CD14-positive monocyte (primary cell): Measurements from ENCODE around the gene RPL35. TPM values are rescaled to one million over a fixed set of nuclear protein-coding genes. Genes with fewer than 3 reads are reported as not detected.

Source experiments
- DNase-seq, 3 donors: peaks; one replicate each; pipeline ENCODE4 v3.0.0-alpha.2; 2011 to 2022
- H2AFZ ChIP-seq: 2 replicates; pipeline ENCODE4 v1.6.0; 2012; ENCODE audit warnings: mild to moderate bottlenecking, low read depth, low read length, inconsistent platforms; ENCODE audit not compliant: insufficient read depth, poor library complexity, severe bottlenecking
- H3K27ac ChIP-seq, 2 donors: 1 replicate in 1 of 2; 2 replicates in 1 of 2; pipeline ENCODE4 v1.5.1; 2012 to 2013; ENCODE audit warnings: low read length in 2 of 2, control low read depth in 1 of 2, inconsistent platforms in 1 of 2, low read depth in 1 of 2, mild to moderate bottlenecking in 1 of 2
- H3K27me3 ChIP-seq, 2 donors: one replicate each; pipeline versions ENCODE4 v1.6.0 to v1.6.1; 2011 to 2013; ENCODE audit warnings: low read length in 2 of 2; ENCODE audit not compliant: control insufficient read depth in 2 of 2, insufficient read depth in 2 of 2
- H3K36me3 ChIP-seq, 2 donors: replicated peaks in 1 of 2; 1 replicate in 1 of 2; 2 replicates in 1 of 2; pipeline versions ENCODE4 v1.5.1 to v1.6.1; 2012 to 2013; ENCODE audit warnings: low read length in 2 of 2, control low read depth in 1 of 2, inconsistent platforms in 1 of 2, mild to moderate bottlenecking in 1 of 2; ENCODE audit not compliant: insufficient read depth in 2 of 2, control insufficient read depth in 1 of 2
- H3K4me1 ChIP-seq, 2 donors: 1 replicate in 1 of 2; 2 replicates in 1 of 2; pipeline versions ENCODE4 v1.5.1 to v1.6.1; 2012 to 2013; ENCODE audit warnings: low read length in 2 of 2, control low read depth in 1 of 2, inconsistent platforms in 1 of 2, mild to moderate bottlenecking in 1 of 2, moderate library complexity in 1 of 2; ENCODE audit not compliant: insufficient read depth in 2 of 2, control insufficient read depth in 1 of 2
- H3K4me2 ChIP-seq: replicated peaks from 2 replicates; pipeline ENCODE3; 2012; ENCODE audit warnings: low read length, moderate library complexity, mild to moderate bottlenecking; ENCODE audit not compliant: poor library complexity, severe bottlenecking; ENCODE audit errors: extremely low read depth
- H3K4me3 ChIP-seq, 3 experiments: fragments of 200-600 bp in 1 of 3; sonication (generic) in 1 of 3; replicated peaks in 1 of 3; 1 replicate in 2 of 3; 2 replicates in 1 of 3; pipeline ENCODE4 v1.5.1; 2011 to 2013; ENCODE audit warnings: low read length in 3 of 3, mild to moderate bottlenecking in 3 of 3, control low read depth in 2 of 3, low read depth in 2 of 3, inconsistent platforms in 1 of 3, moderate library complexity in 1 of 3
- H3K79me2 ChIP-seq: 2 replicates; pipeline ENCODE4 v1.6.0; 2012; ENCODE audit warnings: mild to moderate bottlenecking, control low read depth, inconsistent platforms, low read length, moderate library complexity; ENCODE audit not compliant: insufficient read depth
- H3K9ac ChIP-seq: 2 replicates; pipeline ENCODE4 v1.6.0; 2017; ENCODE audit warnings: low read length, mild to moderate bottlenecking; ENCODE audit not compliant: insufficient read depth, poor library complexity, severe bottlenecking
- H3K9me3 ChIP-seq, 2 donors: replicated peaks in 1 of 2; 1 replicate in 1 of 2; 2 replicates in 1 of 2; pipeline versions ENCODE4 v1.5.1 to v1.6.1; 2012 to 2013; ENCODE audit warnings: low read length in 2 of 2, control low read depth in 1 of 2; ENCODE audit not compliant: control insufficient read depth in 1 of 2, insufficient read depth in 1 of 2
- H4K20me1 ChIP-seq: 2 replicates; pipeline ENCODE4 v1.6.0; 2012; ENCODE audit warnings: mild to moderate bottlenecking, low read length, control low read depth, moderate library complexity; ENCODE audit not compliant: insufficient read depth
- H3K27ac Mint-ChIP-seq, 7 donors: one replicate each; pipeline ENCODE4 v1.8.0; 2020; ENCODE audit warnings: mild to moderate bottlenecking in 7 of 7, mixed read lengths in 7 of 7, moderate library complexity in 6 of 7, inconsistent platforms in 2 of 7
- H3K27me3 Mint-ChIP-seq, 3 donors: one replicate each; pipeline ENCODE4 v1.8.0; 2021 to 2022; ENCODE audit warnings: low read depth in 3 of 3, mild to moderate bottlenecking in 3 of 3, mixed read lengths in 3 of 3, moderate library complexity in 3 of 3, inconsistent platforms in 1 of 3
- H3K36me3 Mint-ChIP-seq, 2 donors: one replicate each; pipeline ENCODE4 v1.8.0; 2020; ENCODE audit warnings: mixed read lengths in 2 of 2, inconsistent platforms in 1 of 2, mild to moderate bottlenecking in 1 of 2
- H3K4me1 Mint-ChIP-seq: one replicate; pipeline ENCODE4 v1.8.0; 2020; ENCODE audit warnings: mild to moderate bottlenecking, mixed read lengths
- H3K4me3 Mint-ChIP-seq, 2 donors: one replicate each; pipeline ENCODE4 v1.8.0; 2020; ENCODE audit warnings: mild to moderate bottlenecking in 2 of 2, mixed read lengths in 2 of 2, moderate library complexity in 1 of 2
- H3K9me3 Mint-ChIP-seq, 7 donors: one replicate each; pipeline ENCODE4 v1.8.0; 2020 to 2022; ENCODE audit warnings: mixed read lengths in 7 of 7, mild to moderate bottlenecking in 6 of 7, moderate library complexity in 6 of 7, inconsistent platforms in 2 of 7
- WGBS: methylation state at CpG from one replicate; pipeline ENCODE4 v1.1.5; 2013; ENCODE audit warnings: missing lambda C conversion rate; ENCODE audit not compliant: insufficient coverage; 5-methylcytosine and 5-hydroxymethylcytosine counted together
- intact Hi-C, 2 donors: fragments of 100-400 bp; cut with micrococcal nuclease; formaldehyde crosslinking; loops; one replicate each; pipeline versions ENCODE4 v1.15.0 to v1.15.1; 2023
- polyA plus RNA-seq, 3 donors: library from polyadenylated mRNA; depleted of rRNA in 1 of 3; unstranded in 2 of 3; stranded (reverse) in 1 of 3; fragments of 300-500 nt in 2 of 3; fragments of >200 nt in 1 of 3; fragmentation: Illumina TruSeq in 2 of 3; gene quantifications; 1 replicate in 2 of 3; 2 replicates in 1 of 3; pipeline ENCODE4 v1.2.3, GENCODE V29; 2012 to 2021
- TF ChIP-seq, protein P1 (sequence below): fragments of 200-600 bp; IDR thresholded peaks from one replicate; pipeline ENCODE4 v1.8.0; 2022; ENCODE audit warnings: antibody characterized with exemption, mild to moderate bottlenecking

The RPL35 gene
- polyA plus RNA-seq, 3 donors, result 660 to 1,209 (median 828) TPM

DNA sequence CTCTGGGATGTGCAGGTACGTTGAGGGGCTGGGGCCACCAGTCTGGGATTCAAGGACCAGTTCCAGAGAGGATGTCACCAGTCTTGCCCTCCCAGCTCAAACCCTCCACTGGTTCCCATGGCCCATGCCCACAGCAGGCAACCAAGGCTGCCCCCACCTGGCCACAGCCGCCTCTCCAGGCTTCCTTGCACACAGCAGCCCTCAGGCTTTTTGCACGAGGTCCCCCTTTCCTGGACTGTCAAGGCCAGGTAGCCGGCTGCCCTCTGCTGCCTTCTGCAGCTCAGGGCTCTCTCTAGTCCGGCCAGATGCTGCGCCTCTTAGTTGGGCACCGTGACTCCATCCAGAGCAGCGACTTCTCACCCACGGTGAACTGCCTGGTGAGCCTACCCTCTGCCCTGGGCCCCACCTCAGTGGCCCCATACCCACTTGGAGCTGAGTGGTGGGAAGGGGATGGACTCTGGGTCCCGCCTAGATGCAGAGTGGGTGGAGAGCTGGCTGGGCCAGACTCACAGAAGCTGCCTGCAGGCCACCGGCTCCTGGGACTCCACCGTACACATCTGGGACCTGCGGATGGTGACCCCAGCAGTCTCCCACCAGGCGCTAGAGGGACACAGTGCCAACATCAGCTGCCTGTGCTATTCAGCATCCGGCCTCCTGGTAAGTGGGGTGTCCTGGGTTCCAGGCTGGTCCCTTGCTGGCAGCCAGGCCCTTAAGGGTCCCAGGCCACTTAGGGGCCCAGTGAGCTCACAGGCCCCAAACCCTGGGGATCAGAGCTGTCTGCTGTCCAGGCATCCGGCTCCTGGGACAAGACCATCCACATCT, 5.6 kb downstream of the RPL35 start:
- H3K36me3 ChIP-seq, result peaks cover 38 to 44% of the 10 kb centered on the region in 2 donors
- H3K27ac ChIP-seq, result peak overlapping the region in 1 of 2 donors; percentile 9
- H3K9ac ChIP-seq, result no peak overlapping the region
- H3K27me3 ChIP-seq, result no peaks in the 10 kb centered on the region
- WGBS, result 71% methylated on average over 14 of the region's 16 CpGs
- DNase-seq, result no peak
- Mint-ChIP-seq H3K4me1 (peaks cover 28% of the 10 kb centered on the region), H3K27ac (peak overlapping the region in 1 of 7 donors; percentile 74), H3K27me3 (peaks cover 4 to 12% (median 5%) of the 10 kb centered on the region in 3 donors), H3K9me3 (no peaks in the 10 kb centered on the region), H3K36me3 (peaks cover 36 to 40% of the 10 kb centered on the region in 2 donors), H3K4me3 (no peak overlapping the region)
- H3K4me1 ChIP-seq, result peaks cover 19 to 29% of the 10 kb centered on the region in 2 donors
- H3K4me3 ChIP-seq, result no peak overlapping the region
- TF ChIP-seq, protein P1, sequence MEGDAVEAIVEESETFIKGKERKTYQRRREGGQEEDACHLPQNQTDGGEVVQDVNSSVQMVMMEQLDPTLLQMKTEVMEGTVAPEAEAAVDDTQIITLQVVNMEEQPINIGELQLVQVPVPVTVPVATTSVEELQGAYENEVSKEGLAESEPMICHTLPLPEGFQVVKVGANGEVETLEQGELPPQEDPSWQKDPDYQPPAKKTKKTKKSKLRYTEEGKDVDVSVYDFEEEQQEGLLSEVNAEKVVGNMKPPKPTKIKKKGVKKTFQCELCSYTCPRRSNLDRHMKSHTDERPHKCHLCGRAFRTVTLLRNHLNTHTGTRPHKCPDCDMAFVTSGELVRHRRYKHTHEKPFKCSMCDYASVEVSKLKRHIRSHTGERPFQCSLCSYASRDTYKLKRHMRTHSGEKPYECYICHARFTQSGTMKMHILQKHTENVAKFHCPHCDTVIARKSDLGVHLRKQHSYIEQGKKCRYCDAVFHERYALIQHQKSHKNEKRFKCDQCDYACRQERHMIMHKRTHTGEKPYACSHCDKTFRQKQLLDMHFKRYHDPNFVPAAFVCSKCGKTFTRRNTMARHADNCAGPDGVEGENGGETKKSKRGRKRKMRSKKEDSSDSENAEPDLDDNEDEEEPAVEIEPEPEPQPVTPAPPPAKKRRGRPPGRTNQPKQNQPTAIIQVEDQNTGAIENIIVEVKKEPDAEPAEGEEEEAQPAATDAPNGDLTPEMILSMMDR, result no peak
- no peak overlapping the region for H3K4me2 ChIP-seq
- H4K20me1 ChIP-seq, result peaks cover 53% of the 10 kb centered on the region
- no peak overlapping the region for H2AFZ ChIP-seq
- peaks cover 25% of the 10 kb centered on the region for H3K79me2 ChIP-seq
- H3K9me3 ChIP-seq, result no peaks in the 10 kb centered on the region
- intact Hi-C loops, result no loop called here

DNA sequence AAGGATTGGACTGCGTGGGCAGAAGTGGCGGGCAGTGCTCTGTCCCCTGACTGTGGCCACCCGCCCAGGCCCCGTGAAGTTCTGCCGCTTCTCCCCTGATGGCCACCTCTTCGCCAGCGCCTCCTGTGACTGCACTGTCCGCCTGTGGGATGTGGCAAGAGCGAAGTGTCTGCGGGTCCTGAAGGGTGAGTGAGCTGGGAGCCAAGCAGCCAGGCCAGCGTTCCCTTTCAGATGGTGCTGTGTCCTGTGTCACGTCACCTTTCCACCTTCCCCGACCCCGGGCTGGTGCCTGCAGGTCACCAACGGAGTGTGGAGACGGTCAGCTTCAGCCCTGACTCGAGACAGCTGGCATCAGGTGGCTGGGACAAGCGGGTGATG, 6.2 kb downstream of the RPL35 start:
- no peak overlapping the region for H3K4me3 Mint-ChIP-seq
- H3K27ac ChIP-seq, result no peak overlapping the region

More for the DNA sequence above, 6.2 kb downstream of the RPL35 start:
- Histone ChIP-seq H3K79me2 (peaks cover 19% of the 10 kb centered on the region), H3K4me2 (no peak overlapping the region), H3K9ac (no peak overlapping the region), H3K4me3 (no peak overlapping the region), H2AFZ (no peak overlapping the region), H3K27me3 (no peaks in the 10 kb centered on the region), H3K9me3 (no peaks in the 10 kb centered on the region), H3K36me3 (peaks cover 38 to 40% of the 10 kb centered on the region in 2 donors), H4K20me1 (peaks cover 47% of the 10 kb centered on the region), H3K4me1 (peaks cover 13 to 23% of the 10 kb centered on the region in 2 donors)
- peaks cover 22% of the 10 kb centered on the region for H3K4me1 Mint-ChIP-seq
- DNase-seq, result no peak
- peaks cover 5 to 13% (median 6%) of the 10 kb centered on the region in 3 donors for H3K27me3 Mint-ChIP-seq
- TF ChIP-seq, protein P1, result no peak
- 84% methylated on average over 18 of the region's 18 CpGs for WGBS
- H3K36me3 Mint-ChIP-seq, result peaks cover 36 to 40% of the 10 kb centered on the region in 2 donors
- peak overlapping the region in 3 of 7 donors; percentile 6 to 73 (median 70) for H3K27ac Mint-ChIP-seq
- no peaks in the 10 kb centered on the region for H3K9me3 Mint-ChIP-seq
- intact Hi-C loops, result no loop called here
